Measurements from ENCODE around the gene GOLGA8M. TPM values are rescaled to one million over a fixed set of nuclear protein-coding genes. Genes with fewer than 3 reads are reported as not detected.
"Not testable (repeated sequence)": the region's sequence is repeated elsewhere in the genome, so short reads cannot be mapped to it uniquely, and the experiment has no call there.

The GOLGA8M gene, protein sequence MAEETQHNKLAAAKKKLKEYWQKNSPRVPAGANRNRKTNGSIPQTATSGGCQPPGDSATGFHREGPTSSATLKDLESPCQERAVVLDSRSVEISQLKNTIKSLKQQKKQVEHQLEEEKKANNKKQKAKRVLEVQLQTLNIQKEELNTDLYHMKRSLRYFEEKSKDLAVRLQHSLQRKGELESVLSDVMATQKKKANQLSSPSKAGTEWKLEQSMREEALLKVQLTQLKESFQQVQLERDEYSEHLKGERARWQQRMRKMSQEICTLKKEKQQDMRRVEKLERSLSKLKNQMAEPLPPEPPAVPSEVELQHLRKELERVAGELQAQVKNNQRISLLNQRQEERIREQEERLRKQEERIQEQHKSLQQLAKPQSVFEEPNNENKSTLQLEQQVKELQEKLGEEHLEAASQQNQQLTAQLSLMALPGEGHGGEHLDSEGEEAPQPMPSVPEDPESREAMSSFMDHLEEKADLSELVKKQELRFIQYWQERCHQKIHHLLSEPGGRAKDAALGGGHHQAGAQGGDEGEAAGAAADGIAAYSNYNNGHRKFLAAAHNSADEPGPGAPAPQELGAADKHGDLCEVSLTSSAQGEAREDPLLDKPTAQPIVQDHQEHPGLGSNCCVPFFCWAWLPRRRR
- not detected in 2 replicates for total RNA-seq (2021)
- Bru-seq, nascent RNA: not detected
- BruChase-seq, experiment 1, labeled RNA remaining after a 2-hour chase: not detected
- percentile 5 among the genes with signal in this experiment for BruChase-seq, experiment 2, labeled RNA remaining after a 6-hour chase
- long read RNA-seq: 0 reads

GRCh38 chr15:28712270-28712669 is at the start of gene GOLGA8M:
TSS of gene GOLGA8M (minus strand) at chr15:28712421. CDS start at chr15:28712323, 98 bp downstream.
- H2AFZ ChIP-seq; H4K20me1 ChIP-seq (ENCODE audit: insufficient read depth); H3K9me3 ChIP-seq (ENCODE audit: insufficient read depth, low read depth); H3K27me3 ChIP-seq (ENCODE audit: insufficient read depth, low read depth); intact Hi-C loops (cut with micrococcal nuclease; ENCODE audit: unreplicated experiment); CTCF ChIA-PET; POLR2A ChIA-PET (ENCODE audit: unreplicated experiment); H3K27ac ChIP-seq; H3K9me2 ChIP-seq (ENCODE audit: insufficient read depth); H3K4me2 ChIP-seq; DNase-seq; H3K4me1 ChIP-seq (replicated peaks; ENCODE audit: insufficient read depth); H3K4me3 ChIP-seq; H3K79me2 ChIP-seq (ENCODE audit: low read depth); H3K36me3 ChIP-seq (ENCODE audit: low read depth); H3F3A ChIP-seq (ENCODE audit: insufficient read depth, low read depth); BruUV-seq (replicated peaks): not testable (repeated sequence)

GRCh38 chr15:28742890-28743289 is 30.7 kb upstream of the GOLGA8M start:
- H3F3A ChIP-seq (ENCODE audit: insufficient read depth, low read depth); DNase-seq; H4K20me1 ChIP-seq (ENCODE audit: insufficient read depth); intact Hi-C loops (cut with micrococcal nuclease; ENCODE audit: unreplicated experiment); H3K79me2 ChIP-seq (ENCODE audit: low read depth); H3K36me3 ChIP-seq (ENCODE audit: low read depth); H3K9me2 ChIP-seq (ENCODE audit: insufficient read depth); H3K9me3 ChIP-seq (ENCODE audit: insufficient read depth, low read depth); H3K4me1 ChIP-seq (replicated peaks; ENCODE audit: insufficient read depth); H3K27me3 ChIP-seq (ENCODE audit: insufficient read depth, low read depth); CTCF ChIA-PET; H3K27ac ChIP-seq; H2AFZ ChIP-seq; POLR2A ChIA-PET (ENCODE audit: unreplicated experiment); BruUV-seq (replicated peaks); H3K4me2 ChIP-seq; H3K4me3 ChIP-seq: not testable (repeated sequence)

- H3F3A ChIP-seq (ENCODE audit: insufficient read depth, low read depth); BruUV-seq (replicated peaks); H3K36me3 ChIP-seq (ENCODE audit: low read depth); H4K20me1 ChIP-seq (ENCODE audit: insufficient read depth); intact Hi-C loops (cut with micrococcal nuclease; ENCODE audit: unreplicated experiment); H3K79me2 ChIP-seq (ENCODE audit: low read depth); H3K4me1 ChIP-seq (replicated peaks; ENCODE audit: insufficient read depth); H3K27me3 ChIP-seq (ENCODE audit: insufficient read depth, low read depth); DNase-seq; POLR2A ChIA-PET (ENCODE audit: unreplicated experiment); H3K27ac ChIP-seq; H3K9me2 ChIP-seq (ENCODE audit: insufficient read depth); H3K4me2 ChIP-seq; H3K4me3 ChIP-seq; H3K9me3 ChIP-seq (ENCODE audit: insufficient read depth, low read depth); CTCF ChIA-PET; H2AFZ ChIP-seq: not testable (repeated sequence)
These were observed 26.5 kb upstream of the GOLGA8M start for GRCh38 chr15:28738590-28739292.

DNA sequence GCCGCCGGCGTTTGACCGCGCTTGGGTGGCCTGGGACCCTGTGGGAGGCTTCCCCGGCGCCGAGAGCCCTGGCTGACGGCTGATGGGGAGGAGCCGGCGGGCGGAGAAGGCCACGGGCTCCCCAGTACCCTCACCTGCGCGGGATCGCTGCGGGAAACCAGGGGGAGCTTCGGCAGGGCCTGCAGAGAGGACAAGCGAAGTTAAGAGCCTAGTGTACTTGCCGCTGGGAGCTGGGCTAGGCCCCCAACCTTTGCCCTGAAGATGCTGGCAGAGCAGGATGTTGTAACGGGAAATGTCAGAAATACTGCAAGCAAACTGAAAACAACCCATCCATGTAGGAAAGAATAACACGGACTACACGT is 26.0 kb upstream of the GOLGA8M start:
- H3K79me2 ChIP-seq (ENCODE audit: low read depth); H3K9me3 ChIP-seq (ENCODE audit: insufficient read depth, low read depth); H4K20me1 ChIP-seq (ENCODE audit: insufficient read depth); H3K4me3 ChIP-seq; H3K36me3 ChIP-seq (ENCODE audit: low read depth); H3K9me2 ChIP-seq (ENCODE audit: insufficient read depth); CTCF ChIA-PET; H3K4me2 ChIP-seq; H2AFZ ChIP-seq; intact Hi-C loops (cut with micrococcal nuclease; ENCODE audit: unreplicated experiment); DNase-seq; H3F3A ChIP-seq (ENCODE audit: insufficient read depth, low read depth); POLR2A ChIA-PET (ENCODE audit: unreplicated experiment); H3K4me1 ChIP-seq (replicated peaks; ENCODE audit: insufficient read depth); H3K27me3 ChIP-seq (ENCODE audit: insufficient read depth, low read depth); H3K27ac ChIP-seq; BruUV-seq (replicated peaks): not testable (repeated sequence)

DNA sequence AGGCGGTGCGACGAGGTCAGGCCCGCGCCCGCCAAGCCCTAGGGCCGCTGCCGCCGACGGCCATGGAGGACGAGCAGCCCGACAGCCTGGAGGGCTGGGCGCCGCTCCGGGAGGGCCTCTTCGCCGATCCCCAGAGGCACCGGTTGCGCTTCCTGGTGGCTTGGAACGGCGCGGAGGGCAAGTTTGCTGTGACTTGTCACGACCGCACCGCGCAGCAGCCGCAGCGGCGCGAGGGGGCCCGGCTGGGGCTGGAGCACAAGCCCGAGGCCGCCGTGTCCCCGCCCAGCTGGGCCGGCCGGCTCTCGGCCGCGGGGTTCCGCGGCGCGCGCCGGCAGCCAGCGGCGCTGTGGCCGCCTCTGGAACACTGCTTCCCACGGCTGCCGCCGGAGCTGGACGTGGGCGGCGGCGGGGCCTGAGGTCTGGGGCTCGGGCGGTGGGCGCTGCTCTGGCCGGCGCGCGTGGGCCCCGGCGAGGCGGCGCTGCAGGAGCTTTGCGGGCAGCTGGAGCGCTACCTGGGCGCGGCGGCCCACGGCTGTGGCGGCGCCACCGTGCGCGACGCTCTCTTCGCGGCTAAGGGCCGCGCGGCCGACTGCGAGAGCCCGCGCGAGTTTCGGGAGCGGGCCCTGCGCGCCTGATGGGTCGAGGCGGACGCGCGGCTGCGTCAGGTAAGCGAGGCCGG is 25.4 kb upstream of the GOLGA8M start:
- not testable (repeated sequence) for DNase-seq; BruUV-seq (replicated peaks)

DNA sequence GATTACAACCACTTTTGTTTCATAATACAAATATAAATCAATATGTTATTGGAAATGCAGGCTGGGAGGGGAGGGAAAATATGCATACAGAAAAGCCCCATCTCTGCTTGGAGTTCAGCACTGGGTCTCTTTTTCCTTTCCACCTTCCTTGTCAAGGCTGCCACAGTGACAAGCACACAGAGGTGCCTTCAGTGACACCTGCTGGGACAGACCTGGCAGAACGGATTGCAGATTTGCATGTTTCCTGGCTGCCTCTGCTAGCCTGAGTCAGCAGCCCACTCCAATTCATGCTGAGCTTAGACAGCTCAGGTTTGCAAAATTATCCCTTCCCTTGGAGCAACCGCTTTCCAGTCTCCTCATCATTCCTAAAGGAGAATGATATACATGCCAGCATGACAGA is 15.8 kb upstream of the GOLGA8M start:
- H3K4me2 ChIP-seq; H4K20me1 ChIP-seq (ENCODE audit: insufficient read depth); H2AFZ ChIP-seq; H3K79me2 ChIP-seq (ENCODE audit: low read depth); CTCF ChIA-PET; H3K4me1 ChIP-seq (replicated peaks; ENCODE audit: insufficient read depth); POLR2A ChIA-PET (ENCODE audit: unreplicated experiment); H3K36me3 ChIP-seq (ENCODE audit: low read depth); BruUV-seq (replicated peaks); H3K9me2 ChIP-seq (ENCODE audit: insufficient read depth); H3F3A ChIP-seq (ENCODE audit: insufficient read depth, low read depth); intact Hi-C loops (cut with micrococcal nuclease; ENCODE audit: unreplicated experiment); H3K27ac ChIP-seq; H3K9me3 ChIP-seq (ENCODE audit: insufficient read depth, low read depth); H3K27me3 ChIP-seq (ENCODE audit: insufficient read depth, low read depth); H3K4me3 ChIP-seq: not testable (repeated sequence)
- peak in 1 of 2 experiments; percentile 14 for DNase-seq

More for the DNA sequence above, 25.4 kb upstream of the GOLGA8M start:
- H3K79me2 ChIP-seq (ENCODE audit: low read depth); H4K20me1 ChIP-seq (ENCODE audit: insufficient read depth); POLR2A ChIA-PET (ENCODE audit: unreplicated experiment); H3K9me3 ChIP-seq (ENCODE audit: insufficient read depth, low read depth); H3K27me3 ChIP-seq (ENCODE audit: insufficient read depth, low read depth); intact Hi-C loops (cut with micrococcal nuclease; ENCODE audit: unreplicated experiment); H3F3A ChIP-seq (ENCODE audit: insufficient read depth, low read depth); H3K27ac ChIP-seq; CTCF ChIA-PET; H3K4me3 ChIP-seq; H3K4me1 ChIP-seq (replicated peaks; ENCODE audit: insufficient read depth); H3K4me2 ChIP-seq; H3K9me2 ChIP-seq (ENCODE audit: insufficient read depth); H2AFZ ChIP-seq; H3K36me3 ChIP-seq (ENCODE audit: low read depth): not testable (repeated sequence)

- H3F3A ChIP-seq (ENCODE audit: insufficient read depth, low read depth); H3K36me3 ChIP-seq (ENCODE audit: low read depth); H3K79me2 ChIP-seq (ENCODE audit: low read depth); H3K27ac ChIP-seq; H3K27me3 ChIP-seq (ENCODE audit: insufficient read depth, low read depth); H3K4me2 ChIP-seq; POLR2A ChIA-PET (ENCODE audit: unreplicated experiment); H3K9me2 ChIP-seq (ENCODE audit: insufficient read depth); BruUV-seq (replicated peaks); intact Hi-C loops (cut with micrococcal nuclease; ENCODE audit: unreplicated experiment); H2AFZ ChIP-seq; CTCF ChIA-PET; H3K4me3 ChIP-seq; DNase-seq; H3K9me3 ChIP-seq (ENCODE audit: insufficient read depth, low read depth); H3K4me1 ChIP-seq (replicated peaks; ENCODE audit: insufficient read depth); H4K20me1 ChIP-seq (ENCODE audit: insufficient read depth): not testable (repeated sequence)
These were observed 14.8 kb upstream of the GOLGA8M start for GRCh38 chr15:28727026-28727425.

All from PC-9 (cell line).